Activated B cell treated with CpG ODN at 0.5 μM for 24 hours (primary cell): ENCODE data around the gene FICD. TPM values are rescaled to one million over a fixed set of nuclear protein-coding genes. Genes with fewer than 3 reads are reported as not detected.
"Not testable (repeated sequence)": the region's sequence is repeated elsewhere in the genome, so short reads cannot be mapped to it uniquely, and the experiment has no call there.

Source experiments
- ATAC-seq: fragments of 200-7000 bp; cut with Tn5 transposase; one replicate; pipeline ENCODE4 v1.10.0; 2021; ENCODE audit warnings: low read depth, mild to moderate bottlenecking, moderate library complexity
- CTCF ChIA-PET: fragments of 350-600 bp; sonication (Branson Sonifier 250); formaldehyde crosslinking; loops from one replicate; lab custom pipeline; 2021; ENCODE audit warnings: antibody characterized with exemption; lab: Charles Lee
- POLR2A ChIA-PET: fragments of 350-600 bp; sonication (Branson Sonifier 250); formaldehyde crosslinking; loops from one replicate; lab custom pipeline; 2021; ENCODE audit warnings: antibody characterized with exemption; lab: Charles Lee
- DNase-seq: peaks from one replicate; pipeline ENCODE4 v3.0.0; 2022
- H3K27ac Mint-ChIP-seq: one replicate; pipeline ENCODE4 v1.8.0; 2020; ENCODE audit warnings: mixed read lengths
- H3K27me3 Mint-ChIP-seq: one replicate; pipeline ENCODE4 v1.8.0; 2021; ENCODE audit warnings: mixed read lengths
- H3K36me3 Mint-ChIP-seq: one replicate; pipeline ENCODE4 v1.8.0; 2021; ENCODE audit warnings: low read depth, mixed read lengths
- H3K4me1 Mint-ChIP-seq: one replicate; pipeline ENCODE4 v1.8.0; 2021; ENCODE audit warnings: mixed read lengths
- H3K4me3 Mint-ChIP-seq: one replicate; pipeline ENCODE4 v1.8.0; 2020; ENCODE audit warnings: mild to moderate bottlenecking, mixed read lengths
- H3K9me3 Mint-ChIP-seq: one replicate; pipeline ENCODE4 v1.8.0; 2020; ENCODE audit warnings: mixed read lengths
- intact Hi-C: fragments of 100-400 bp; cut with micrococcal nuclease; formaldehyde crosslinking; loops from one replicate; pipeline ENCODE4 v1.15.1; 2024
- total RNA-seq: library from RNA; stranded (reverse); gene quantifications from 2 replicates; pipeline ENCODE4 v1.2.3, GENCODE V29; 2022
- TF ChIP-seq, protein P1 (sequence below): fragments of 200-600 bp; IDR thresholded peaks from one replicate; pipeline ENCODE4 v1.8.0; 2022; ENCODE audit warnings: antibody characterized with exemption, mild to moderate bottlenecking

The FICD gene
- total RNA-seq, 1 donor from 2014 or later, result 11.2 TPM

DNA sequence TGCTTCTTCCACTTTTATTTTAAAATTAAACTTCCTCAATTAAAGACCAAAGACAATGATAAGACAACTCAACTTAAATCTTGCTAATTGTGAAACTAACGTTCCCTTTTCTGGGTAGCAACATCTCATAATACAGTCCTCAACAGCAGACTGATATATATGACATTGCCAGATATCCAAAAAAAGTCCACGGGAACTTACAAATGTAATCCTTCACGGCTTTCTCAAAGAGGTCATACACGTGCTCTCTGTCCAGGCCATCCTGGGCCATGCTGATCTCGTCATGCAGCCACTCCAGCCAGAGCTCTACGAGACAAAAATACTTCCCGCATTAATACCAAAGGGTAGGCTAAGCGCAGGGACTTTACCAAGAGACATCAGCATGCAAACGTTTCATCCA is 32.6 kb downstream of the FICD start:
- Mint-ChIP-seq H3K27ac (peak overlapping the region; percentile 12), H3K36me3 (peaks cover 63% of the 10 kb centered on the region), H3K4me1 (peaks cover 31% of the 10 kb centered on the region), H3K27me3 (no peaks in the 10 kb centered on the region), H3K4me3 (no peak overlapping the region), H3K9me3 (no peaks in the 10 kb centered on the region)
- TF ChIP-seq, protein P1, sequence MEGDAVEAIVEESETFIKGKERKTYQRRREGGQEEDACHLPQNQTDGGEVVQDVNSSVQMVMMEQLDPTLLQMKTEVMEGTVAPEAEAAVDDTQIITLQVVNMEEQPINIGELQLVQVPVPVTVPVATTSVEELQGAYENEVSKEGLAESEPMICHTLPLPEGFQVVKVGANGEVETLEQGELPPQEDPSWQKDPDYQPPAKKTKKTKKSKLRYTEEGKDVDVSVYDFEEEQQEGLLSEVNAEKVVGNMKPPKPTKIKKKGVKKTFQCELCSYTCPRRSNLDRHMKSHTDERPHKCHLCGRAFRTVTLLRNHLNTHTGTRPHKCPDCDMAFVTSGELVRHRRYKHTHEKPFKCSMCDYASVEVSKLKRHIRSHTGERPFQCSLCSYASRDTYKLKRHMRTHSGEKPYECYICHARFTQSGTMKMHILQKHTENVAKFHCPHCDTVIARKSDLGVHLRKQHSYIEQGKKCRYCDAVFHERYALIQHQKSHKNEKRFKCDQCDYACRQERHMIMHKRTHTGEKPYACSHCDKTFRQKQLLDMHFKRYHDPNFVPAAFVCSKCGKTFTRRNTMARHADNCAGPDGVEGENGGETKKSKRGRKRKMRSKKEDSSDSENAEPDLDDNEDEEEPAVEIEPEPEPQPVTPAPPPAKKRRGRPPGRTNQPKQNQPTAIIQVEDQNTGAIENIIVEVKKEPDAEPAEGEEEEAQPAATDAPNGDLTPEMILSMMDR, result no peak
- no peak for ATAC-seq
- ChIA-PET POLR2A (interaction anchor here (2.6 kb wide), 1 partner anchor 14 kb away, joined by 17 read pairs; the partner anchor contains the start of genes ISCU and SART3), CTCF (interaction anchor here (1.1 kb wide), 1 partner anchor 403 kb away, joined by 3 read pairs; no protein-coding TSS in a partner anchor)
- no peak for DNase-seq
- intact Hi-C loops, result no loop called here

DNA sequence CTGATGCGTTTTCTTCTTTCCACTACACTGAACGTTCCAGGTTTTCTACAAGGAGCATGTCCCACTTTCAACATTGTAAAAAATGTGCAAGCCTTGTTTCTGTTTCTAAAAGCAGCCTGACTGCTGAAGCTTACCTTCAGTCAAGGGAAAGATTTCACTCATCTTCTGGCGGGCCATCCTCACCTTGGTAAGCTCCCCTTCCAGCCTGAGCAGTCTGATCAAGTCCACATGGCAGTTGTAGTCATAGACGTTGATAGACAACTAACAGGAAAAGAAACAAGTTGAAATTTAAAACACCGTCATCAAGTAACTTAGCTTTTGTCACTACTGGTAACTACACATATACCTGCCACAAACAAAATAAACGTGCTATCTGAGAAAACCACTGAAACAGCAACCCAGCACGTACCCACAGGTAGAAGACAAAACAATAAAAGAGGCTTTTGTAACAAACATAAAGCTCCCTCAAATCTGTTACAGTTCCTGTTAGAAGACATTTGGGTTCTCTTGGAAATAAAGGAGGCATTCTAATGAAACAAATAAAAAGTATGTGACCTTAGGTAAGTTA is 34.0 kb downstream of the FICD start:
- Mint-ChIP-seq H3K9me3 (no peaks in the 10 kb centered on the region), H3K4me3 (no peak overlapping the region), H3K27me3 (no peaks in the 10 kb centered on the region), H3K4me1 (peaks cover 44% of the 10 kb centered on the region), H3K27ac (no peak overlapping the region), H3K36me3 (peaks cover 51% of the 10 kb centered on the region)
- POLR2A ChIA-PET, result interaction anchor here (2.6 kb wide), 1 partner anchor 12 kb away, joined by 17 read pairs; the partner anchor contains the start of genes ISCU and SART3
- intact Hi-C loops, result no loop called here
- TF ChIP-seq, protein P1, result no peak
- CTCF ChIA-PET, result interaction anchor here (1.1 kb wide), 1 partner anchor 402 kb away, joined by 3 read pairs; no protein-coding TSS in a partner anchor
- no peak for DNase-seq
- no peak for ATAC-seq

DNA sequence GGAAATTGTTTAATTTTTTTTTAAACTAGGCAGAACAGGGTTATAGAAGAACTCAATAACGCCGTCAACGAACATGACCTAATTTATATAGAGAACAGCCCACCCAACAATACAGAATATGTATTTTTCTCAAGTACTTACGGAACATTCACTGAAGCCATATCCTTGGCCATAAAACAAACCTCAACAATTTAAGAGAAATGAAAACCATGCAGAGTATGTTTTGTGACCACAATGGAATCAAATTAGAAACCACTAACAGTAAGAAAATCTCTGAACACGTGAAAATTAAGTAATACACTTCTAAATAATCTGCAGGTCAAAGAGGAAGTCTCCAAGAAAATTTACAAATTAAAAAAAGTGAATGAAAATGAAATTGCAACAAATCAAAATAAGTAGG is 36.5 kb downstream of the FICD start:
- H3K27me3 Mint-ChIP-seq, result no peaks in the 10 kb centered on the region
- TF ChIP-seq, protein P1, result no peak
- CTCF ChIA-PET, result no interaction called here
- no peak overlapping the region for H3K27ac Mint-ChIP-seq
- H3K4me3 Mint-ChIP-seq, result no peak overlapping the region
- peaks cover 62% of the 10 kb centered on the region for H3K4me1 Mint-ChIP-seq
- intact Hi-C loops, result no loop called here
- no peak for ATAC-seq
- DNase-seq, result no peak
- peaks cover 49% of the 10 kb centered on the region for H3K36me3 Mint-ChIP-seq
- H3K9me3 Mint-ChIP-seq, result no peaks in the 10 kb centered on the region
- POLR2A ChIA-PET, result no interaction called here

GRCh38 chr12:108553799-108554198 is 38.7 kb downstream of the FICD start:
- peaks cover 72% of the 10 kb centered on the region for H3K4me1 Mint-ChIP-seq
- TF ChIP-seq, protein P1, result no peak
- CTCF ChIA-PET, result no interaction called here
- peaks cover 43% of the 10 kb centered on the region for H3K36me3 Mint-ChIP-seq
- no peaks in the 10 kb centered on the region for H3K27me3 Mint-ChIP-seq
- no peak overlapping the region for H3K27ac Mint-ChIP-seq
- no peak for DNase-seq
- intact Hi-C loops, result no loop called here
- ATAC-seq, result no peak
- H3K9me3 Mint-ChIP-seq, result no peaks in the 10 kb centered on the region
- H3K4me3 Mint-ChIP-seq, result no peak overlapping the region
- POLR2A ChIA-PET, result no interaction called here

DNA sequence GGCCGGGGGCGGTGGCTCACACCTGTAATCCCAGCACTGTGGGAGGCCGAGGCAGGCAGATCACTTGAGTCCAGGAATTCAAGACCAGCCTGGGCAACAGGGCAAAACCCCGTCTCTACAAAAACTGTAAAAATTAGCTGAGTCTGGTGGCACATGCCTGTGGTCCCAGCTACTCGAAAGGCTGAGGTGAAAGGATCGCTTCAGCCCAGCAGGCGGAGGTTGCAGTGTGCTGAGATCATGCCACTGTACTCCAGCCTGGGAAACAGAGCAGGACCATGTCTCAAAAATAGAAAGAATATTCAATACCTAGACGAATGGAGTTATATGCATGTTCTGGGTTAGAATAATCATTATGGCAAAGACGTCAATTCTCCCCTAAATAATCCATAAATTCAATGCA is 40.3 kb downstream of the FICD start:
- DNase-seq, ATAC-seq, H3K27me3 Mint-ChIP-seq, H3K27ac Mint-ChIP-seq, H3K9me3 Mint-ChIP-seq, POLR2A ChIA-PET, intact Hi-C loops, H3K4me3 Mint-ChIP-seq, CTCF ChIA-PET: not testable (repeated sequence)
- peaks cover 43% of the 10 kb centered on the region for H3K36me3 Mint-ChIP-seq
- H3K4me1 Mint-ChIP-seq, result peaks cover 82% of the 10 kb centered on the region
